GM23338 (cell line): ENCODE measurements around the gene PCNX1. TPM values are rescaled to one million over a fixed set of nuclear protein-coding genes. Genes with fewer than 3 reads are reported as not detected.

Experiments used
- ATAC-seq: fragments of 200-7000 bp; cut with Tn5 transposase; 3 replicates; pipeline ENCODE4 v1.9.1; 2020
- DNase-seq: peaks from one replicate; pipeline ENCODE4 v3.0.0-alpha.2; 2015; ENCODE audit warnings: low spot score
- H2AFZ ChIP-seq: fragments of 200-600 bp; sonication (generic); 2 replicates; pipeline ENCODE4 v1.8.0; 2016; ENCODE audit warnings: antibody characterized with exemption, mild to moderate bottlenecking, moderate library complexity
- H3F3A ChIP-seq: fragments of 200-600 bp; sonication (generic); replicated peaks from 2 replicates; pipeline ENCODE4 v1.8.0; 2017; ENCODE audit warnings: antibody characterized with exemption, mixed run types, low read depth
- H3K27ac ChIP-seq: fragments of 200-600 bp; sonication (generic); 2 replicates; pipeline ENCODE4 v1.6.1; 2016; ENCODE audit warnings: low read depth
- H3K27me3 ChIP-seq: fragments of 200-600 bp; sonication (generic); 2 replicates; pipeline ENCODE4 v1.8.0; 2016; ENCODE audit warnings: mild to moderate bottlenecking, mixed run types, moderate library complexity; ENCODE audit not compliant: insufficient read depth
- H3K36me3 ChIP-seq: fragments of 200-600 bp; sonication (generic); 2 replicates; pipeline ENCODE4 v1.8.0; 2016; ENCODE audit warnings: mild to moderate bottlenecking; ENCODE audit not compliant: insufficient read depth
- H3K4me1 ChIP-seq: fragments of 200-600 bp; sonication (generic); 2 replicates; pipeline ENCODE4 v1.8.0; 2016; ENCODE audit warnings: mild to moderate bottlenecking, moderate library complexity; ENCODE audit not compliant: insufficient read depth
- H3K4me2 ChIP-seq: fragments of 200-600 bp; sonication (generic); 2 replicates; pipeline ENCODE4 v1.7.1; 2017; ENCODE audit warnings: mixed run types
- H3K4me3 ChIP-seq: fragments of 200-600 bp; sonication (generic); 2 replicates; pipeline ENCODE4 v1.6.1; 2016; ENCODE audit warnings: mixed run types
- H3K79me2 ChIP-seq: fragments of 200-600 bp; sonication (generic); replicated peaks from 2 replicates; pipeline ENCODE4 v1.8.0; 2017; ENCODE audit warnings: mild to moderate bottlenecking; ENCODE audit not compliant: insufficient read depth
- H3K9me2 ChIP-seq: fragments of 200-600 bp; sonication (generic); 2 replicates; pipeline ENCODE4 v1.8.0; 2017; ENCODE audit not compliant: insufficient read depth
- H4K20me1 ChIP-seq: fragments of 200-600 bp; sonication (generic); replicated peaks from 2 replicates; pipeline ENCODE4 v1.8.0; 2017; ENCODE audit warnings: mild to moderate bottlenecking; ENCODE audit not compliant: insufficient read depth
- H3K27ac Mint-ChIP-seq: 2 replicates; pipeline ENCODE4 v1.8.0; 2020; ENCODE audit warnings: inconsistent platforms, mild to moderate bottlenecking, moderate library complexity, mixed read lengths
- H3K27me3 Mint-ChIP-seq: 3 replicates; pipeline ENCODE4 v1.8.0; 2022; ENCODE audit warnings: low read depth, mild to moderate bottlenecking, moderate library complexity, mixed read lengths, inconsistent platforms; ENCODE audit not compliant: insufficient read depth, poor library complexity
- H3K36me3 Mint-ChIP-seq: 3 replicates; pipeline ENCODE4 v1.8.0; 2021; ENCODE audit warnings: low read depth, mild to moderate bottlenecking, inconsistent platforms, moderate library complexity, mixed read lengths
- H3K4me1 Mint-ChIP-seq: 3 replicates; pipeline ENCODE4 v1.8.0; 2020; ENCODE audit warnings: mild to moderate bottlenecking, inconsistent platforms, mixed read lengths
- H3K4me3 Mint-ChIP-seq: 3 replicates; pipeline ENCODE4 v1.8.0; 2021; ENCODE audit warnings: moderate library complexity, mild to moderate bottlenecking, inconsistent platforms, mixed read lengths
- H3K9me3 Mint-ChIP-seq: 3 replicates; pipeline ENCODE4 v1.8.0; 2020; ENCODE audit warnings: moderate library complexity, mild to moderate bottlenecking, inconsistent platforms, mixed read lengths
- CREB1 ChIP-seq: fragments of 250-450 bp; sonication (Bioruptor Pico); IDR thresholded peaks from 2 replicates; pipeline ENCODE4 v1.5.0; 2020; ENCODE audit warnings: low read depth, mild to moderate bottlenecking, moderate library complexity
- CTCF ChIP-seq, 2 experiments: fragments of 200-600 bp in 1 of 2; sonication (generic) in 1 of 2; conservative IDR thresholded peaks; 2 replicates each; pipeline versions ENCODE4 v1.5.1 to v1.6.1; 2016 to 2017; ENCODE audit warnings: antibody characterized with exemption in 2 of 2, low read depth in 2 of 2, mild to moderate bottlenecking in 2 of 2, moderate library complexity in 1 of 2
- ETS1 ChIP-seq: IDR thresholded peaks from 2 replicates; pipeline ENCODE4 v1.6.1; 2016; ENCODE audit warnings: antibody characterized with exemption
- EZH2 ChIP-seq: fragments of 200-600 bp; sonication (generic); IDR thresholded peaks from one replicate; pipeline ENCODE4 v1.8.0; 2017; ENCODE audit warnings: antibody characterized with exemption, mild to moderate bottlenecking, low read depth; ENCODE audit not compliant: unreplicated experiment
- POLR2AphosphoS5 ChIP-seq: IDR thresholded peaks from 2 replicates; pipeline ENCODE4 v1.6.1; 2016; ENCODE audit warnings: antibody characterized with exemption, low read depth
- REST ChIP-seq: IDR thresholded peaks from one replicate; pipeline ENCODE4 v1.6.1; 2018; ENCODE audit warnings: antibody characterized with exemption; ENCODE audit not compliant: unreplicated experiment
- STAT1 ChIP-seq: IDR thresholded peaks from one replicate; pipeline ENCODE4 v1.6.1; 2016; ENCODE audit warnings: antibody characterized with exemption; ENCODE audit not compliant: unreplicated experiment
- ZNF114 ChIP-seq: fragments of 250-450 bp; sonication (Bioruptor Pico); IDR thresholded peaks from 2 replicates; pipeline ENCODE4 v1.5.0; 2020; ENCODE audit warnings: mild to moderate bottlenecking, moderate library complexity
- ZNF331 ChIP-seq: fragments of 250-450 bp; sonication (Bioruptor Pico); IDR thresholded peaks from 2 replicates; pipeline ENCODE4 v1.5.0; 2020; ENCODE audit warnings: low read depth, mild to moderate bottlenecking, moderate library complexity
- ZNF462 ChIP-seq: fragments of 250-450 bp; sonication (Bioruptor Pico); IDR thresholded peaks from 2 replicates; pipeline ENCODE4 v1.5.0; 2020; ENCODE audit warnings: mild to moderate bottlenecking, moderate library complexity
- polyA plus RNA-seq: library from polyadenylated mRNA; unstranded; fragments of >200 nt; fragmentation: Nextera tagmentation; extraction: Ambion mirVana; gene quantifications from 2 replicates; pipeline ENCODE4 v1.2.1, GENCODE V29; 2016
- total RNA-seq: library from RNA; depleted of rRNA; stranded (reverse); fragments of >200 nt; shearing (Covaris generic); gene quantifications from 2 replicates; pipeline ENCODE4 v1.2.3, GENCODE V29; 2014

Gene PCNX1
- total and polyA plus RNA-seq, 2 experiments from 2014 or later: 19.4 to 53.1 TPM

- Mint-ChIP-seq H3K4me1 (no peaks in the 10 kb centered on the region), H3K27ac (no peak overlapping the region), H3K4me3 (no peak overlapping the region), H3K9me3 (no peaks in the 10 kb centered on the region), H3K36me3 (peaks cover 43% of the 10 kb centered on the region), H3K27me3 (no peaks in the 10 kb centered on the region)
- no peak overlapping the region for H3K4me2 ChIP-seq
- no peaks in the 10 kb centered on the region for H3K79me2 ChIP-seq
- no peaks in the 10 kb centered on the region for H3K27me3 ChIP-seq
- no peak overlapping the region for H3K27ac ChIP-seq
- no peaks in the 10 kb centered on the region for H3K9me2 ChIP-seq
- TF ChIP-seq EZH2 (no peak), POLR2AphosphoS5 (no peak), STAT1 (no peak), ETS1 (no peak), ZNF462 (CRISPR knock-in tag) (no peak), CTCF (conservative IDR thresholded peaks at IDR 0.05; ENCODE audit: low read depth in 2 of 2) (no peak), ZNF114 (CRISPR knock-in tag) (no peak), REST (no peak), ZNF331 (no peak), CREB1 (CRISPR knock-in tag) (no peak)
- H3K4me3 ChIP-seq: no peak overlapping the region
- DNase-seq (no peak), ATAC-seq (no peak)
- H3K36me3 ChIP-seq: peaks cover 13% of the 10 kb centered on the region
- no peak overlapping the region for H2AFZ ChIP-seq
- no peaks in the 10 kb centered on the region for H4K20me1 ChIP-seq
- H3F3A ChIP-seq: no peaks in the 10 kb centered on the region
- no peaks in the 10 kb centered on the region for H3K4me1 ChIP-seq
These were observed 200.7 kb downstream of the PCNX1 start for GRCh38 chr14:71107921-71108320.
